NOMO-1 (cell line): Measurements from ENCODE around the gene PDZD7.

Experiments used
- DNase-seq, 2 experiments: peaks; one replicate each; lab custom pipeline; 2025; ENCODE audit not compliant: unreplicated experiment in 2 of 2; lab: John Stamatoyannopoulos, UW

Gene PDZD7

DNA sequence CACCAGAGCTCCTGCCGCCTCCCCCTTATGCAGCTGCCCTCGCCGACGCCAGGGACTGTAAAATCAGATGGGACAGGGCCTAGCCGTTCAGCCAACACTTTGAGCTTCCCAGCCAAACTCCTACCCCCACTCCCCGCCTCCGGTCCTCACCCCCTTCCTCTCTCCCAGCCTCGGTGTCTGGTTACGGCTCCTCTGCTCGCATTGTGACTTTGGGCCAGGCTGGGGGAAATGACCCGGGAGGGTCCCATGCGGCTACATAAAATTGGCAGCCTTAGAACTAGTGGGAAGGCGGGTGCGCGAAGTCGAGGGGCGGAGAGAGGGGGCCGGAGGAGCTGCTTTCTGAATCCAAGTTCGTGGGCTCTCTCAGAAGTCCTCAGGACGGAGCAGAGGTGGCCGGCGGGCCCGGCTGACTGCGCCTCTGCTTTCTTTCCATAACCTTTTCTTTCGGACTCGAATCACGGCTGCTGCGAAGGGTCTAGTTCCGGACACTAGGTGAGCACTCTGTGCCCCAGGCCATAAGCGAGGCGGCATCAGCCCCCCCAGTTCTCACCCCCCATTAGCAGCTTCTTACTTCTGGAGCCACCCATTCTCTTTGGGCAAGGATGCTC, 30.8 kb upstream of the PDZD7 start, which contains the start of gene KAZALD1:
Gene KAZALD1, plus strand, starts transcription at position 366 of the 608 bp plus-strand sequence. CDS start 604 bp downstream, outside the sequence.
- peak in 1 of 2 experiments; percentile 78 for DNase-seq

DNA sequence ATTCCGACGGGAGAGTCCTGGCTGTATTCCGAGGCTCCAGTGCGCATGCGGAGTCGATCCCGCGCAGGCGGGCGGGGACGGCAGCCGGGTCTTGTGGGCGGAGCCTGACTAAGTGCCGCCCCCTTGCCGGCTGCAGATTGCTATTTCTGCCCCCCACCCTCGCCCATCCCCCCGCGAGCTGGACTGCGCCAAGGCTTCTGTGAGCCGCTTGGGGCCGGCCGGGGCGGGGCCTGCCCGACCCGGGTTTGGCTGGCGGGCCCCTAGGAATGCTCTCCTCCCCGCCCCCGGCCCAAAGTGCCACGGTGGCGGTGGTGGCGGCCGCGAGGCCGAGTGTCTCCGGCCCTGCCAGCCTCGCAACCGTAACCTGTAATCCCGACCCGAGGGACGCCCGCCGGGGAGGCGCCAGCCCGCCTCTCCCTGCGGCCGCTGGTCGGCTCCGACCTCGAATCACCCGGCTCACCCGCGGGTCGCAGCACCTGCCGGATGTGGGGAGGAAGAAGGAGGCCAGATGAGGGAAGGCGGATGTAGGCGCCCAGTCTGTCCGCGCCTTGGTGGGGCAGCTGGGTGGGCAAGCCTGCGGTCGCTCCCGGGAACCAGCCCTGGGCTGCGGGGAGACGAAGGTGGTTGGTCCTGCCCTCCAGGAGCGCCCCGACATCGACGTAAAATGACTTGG, 30.2 kb upstream of the PDZD7 start:
- DNase-seq: peak; percentile 93 to 94

DNA sequence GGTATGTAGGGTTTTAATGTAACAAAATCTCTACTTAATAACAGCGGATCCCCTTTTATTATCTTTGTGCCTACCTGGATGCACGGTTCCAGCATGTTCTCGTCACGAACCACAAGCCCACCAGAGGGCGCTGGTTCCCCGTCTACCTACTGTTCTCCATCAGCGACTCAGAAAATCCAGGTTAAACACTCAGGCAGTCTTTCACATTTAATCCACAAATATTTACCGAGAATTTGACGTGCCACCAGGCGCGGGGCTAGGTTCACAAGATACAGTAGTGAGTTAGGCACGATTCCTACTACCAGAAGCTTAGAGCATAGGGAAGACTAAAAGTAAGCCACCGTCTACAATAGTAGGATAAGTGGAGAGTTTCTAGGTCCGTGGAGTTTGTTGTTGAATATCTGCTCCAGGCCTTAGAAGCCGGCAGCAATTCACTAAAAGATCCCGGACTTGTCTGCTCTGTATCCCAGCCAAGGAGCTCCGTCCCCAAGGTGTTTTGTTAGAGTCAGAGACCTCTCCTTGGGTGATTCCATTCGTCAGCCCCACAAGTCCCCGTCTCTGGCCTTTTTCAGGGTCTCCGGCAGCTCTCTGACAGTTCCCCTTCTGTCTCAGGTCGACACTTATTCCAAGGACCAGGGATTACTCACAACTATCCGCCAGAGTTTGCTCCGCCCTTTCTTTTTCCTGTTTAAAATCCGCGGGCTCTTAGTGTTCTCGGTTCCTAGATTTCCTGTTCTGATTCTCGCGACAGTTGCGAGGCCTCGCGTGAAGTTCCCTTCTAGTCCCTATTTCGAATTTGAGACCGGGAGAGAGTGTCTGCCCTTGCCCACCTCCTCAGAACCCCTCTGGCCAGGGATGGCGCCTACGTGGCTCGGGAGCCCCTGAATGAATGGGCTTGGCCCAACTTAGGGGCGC, 29.4 kb upstream of the PDZD7 start:
- DNase-seq: peak; percentile 88 to 94

DNA sequence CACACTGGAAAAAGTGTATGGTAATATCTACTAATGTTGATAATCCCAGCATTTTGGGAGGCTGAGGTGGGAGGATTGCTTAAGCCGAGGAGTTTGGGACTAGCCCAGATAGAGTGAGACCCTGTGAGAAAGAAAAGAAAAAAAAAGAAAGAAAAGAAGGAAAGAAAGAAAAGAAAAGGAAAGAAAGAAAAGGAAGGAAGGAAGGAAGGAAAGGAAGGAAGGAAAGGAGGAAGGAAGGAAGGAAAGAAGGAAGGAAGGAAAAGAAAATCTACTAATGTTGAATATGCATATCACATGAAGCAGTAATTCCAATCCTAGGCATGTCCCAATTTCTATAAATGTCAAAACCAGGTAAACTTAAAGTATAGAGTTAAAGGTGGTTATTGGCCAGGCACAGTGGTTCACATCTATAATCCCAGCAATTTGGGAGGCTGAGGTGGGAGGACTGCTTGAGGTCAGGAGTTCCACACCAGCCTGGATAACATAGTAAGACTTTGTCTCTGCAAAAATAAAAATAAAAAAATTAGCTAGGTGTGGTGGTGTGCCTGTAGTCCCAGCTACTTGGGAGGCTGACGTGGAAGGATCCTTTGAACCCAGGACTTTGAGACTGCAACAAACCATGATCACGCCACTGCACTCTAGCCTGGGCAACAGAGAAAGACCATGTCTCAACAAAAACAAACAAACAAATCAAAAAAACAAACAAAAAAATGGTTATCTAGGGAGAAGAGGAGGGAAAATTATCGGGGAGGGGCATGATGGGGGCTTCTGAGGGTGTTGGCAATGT, 25.6 kb upstream of the PDZD7 start:
- DNase-seq: no peak

DNA sequence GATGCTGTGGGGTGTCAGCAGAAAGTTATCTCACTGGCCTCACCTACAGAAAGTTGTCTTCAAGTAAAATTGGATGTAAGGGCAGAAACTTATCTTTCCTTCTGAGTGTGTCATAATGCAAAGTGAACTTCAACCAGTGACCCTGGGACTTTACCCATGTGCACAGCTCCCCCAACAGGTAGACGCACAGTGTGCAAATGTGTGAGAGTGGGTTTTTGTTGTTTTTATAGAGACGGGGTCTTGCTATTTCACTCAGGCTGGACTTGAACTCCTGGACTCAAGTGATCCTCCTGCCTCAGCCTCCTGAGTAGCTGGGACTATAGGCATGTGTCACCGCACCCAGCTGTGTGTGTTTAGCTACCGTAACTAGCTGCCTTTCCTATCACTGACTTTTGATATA, 24.5 kb upstream of the PDZD7 start:
- no peak for DNase-seq

DNA sequence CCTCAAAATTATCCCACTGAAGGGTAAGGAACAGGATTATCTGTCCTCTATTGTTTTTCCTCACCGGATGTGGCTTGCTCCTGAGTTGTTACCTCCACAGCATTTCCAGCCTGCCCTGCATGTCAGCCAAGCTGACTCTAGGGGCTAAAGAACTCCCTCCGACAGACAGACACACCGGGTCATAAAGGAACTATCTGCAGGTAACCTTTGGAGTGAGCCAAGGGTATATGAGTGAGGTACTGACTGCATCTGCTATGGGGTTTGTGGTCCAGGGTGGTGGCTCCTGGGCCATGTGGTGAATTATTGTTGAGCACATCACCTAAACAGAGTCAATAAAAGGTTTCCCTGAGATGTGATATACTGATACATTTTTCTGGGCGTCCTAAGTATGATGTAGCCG, 23.9 kb upstream of the PDZD7 start:
- DNase-seq: no peak

DNA sequence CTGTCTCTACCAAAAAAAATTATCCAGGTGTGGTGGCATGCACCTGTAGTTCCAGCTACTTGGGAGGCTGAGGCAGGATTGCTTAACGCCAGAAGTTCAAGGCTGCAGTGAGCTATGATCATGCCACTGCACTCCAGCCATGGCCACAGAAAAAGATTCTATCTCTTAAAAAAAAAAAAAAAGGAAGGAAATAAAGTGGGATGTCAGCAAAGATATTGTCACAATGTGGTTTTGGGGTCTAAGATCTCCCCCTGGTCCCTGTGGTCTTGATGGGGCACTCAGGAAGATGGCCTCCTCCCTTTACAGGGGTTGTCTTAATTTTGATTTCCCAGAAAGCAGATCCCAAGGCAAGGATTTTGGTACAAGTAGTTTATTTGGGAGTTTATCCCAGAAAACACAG, 23.4 kb upstream of the PDZD7 start:
- DNase-seq: no peak

DNA sequence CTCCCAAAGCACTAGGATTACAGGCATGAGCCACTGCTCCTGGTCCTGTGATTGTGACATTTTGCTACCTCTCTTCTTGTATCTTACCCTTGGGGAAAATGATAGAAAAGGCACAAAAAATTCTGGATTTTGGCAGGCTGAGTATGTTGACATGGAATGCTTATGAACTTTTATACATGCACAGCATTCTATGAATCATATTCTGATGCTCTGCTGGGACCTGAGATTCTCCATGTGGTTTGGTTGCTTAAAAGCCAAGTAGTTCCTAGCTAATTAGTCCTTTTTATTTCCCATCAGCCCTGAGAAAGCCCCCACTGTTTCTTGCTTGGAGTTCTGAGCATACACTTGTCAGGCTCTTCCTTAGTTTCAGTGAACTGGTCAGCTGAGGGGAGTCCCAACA, 22.6 kb upstream of the PDZD7 start:
- DNase-seq: no peak

DNA sequence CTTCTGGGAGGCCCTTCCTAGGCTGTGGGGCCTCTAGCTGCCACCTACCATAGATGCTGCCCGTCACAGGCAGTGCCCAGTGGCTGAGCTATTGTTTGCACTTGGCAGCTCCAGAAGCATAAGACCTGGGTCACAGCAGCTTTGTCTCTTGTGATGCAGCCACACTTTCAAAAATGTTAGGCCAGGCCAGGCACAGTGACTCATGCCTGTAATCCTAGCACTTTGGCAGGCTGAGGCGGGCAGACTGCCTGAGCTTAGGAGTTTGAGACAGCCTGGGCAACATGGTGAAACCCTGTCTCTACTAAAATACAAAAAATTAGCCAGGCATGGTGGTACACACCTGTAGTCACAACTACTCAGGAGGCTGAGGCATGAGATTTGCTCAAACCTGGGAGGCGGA, 21.4 kb upstream of the PDZD7 start:
- DNase-seq: no peak

DNA sequence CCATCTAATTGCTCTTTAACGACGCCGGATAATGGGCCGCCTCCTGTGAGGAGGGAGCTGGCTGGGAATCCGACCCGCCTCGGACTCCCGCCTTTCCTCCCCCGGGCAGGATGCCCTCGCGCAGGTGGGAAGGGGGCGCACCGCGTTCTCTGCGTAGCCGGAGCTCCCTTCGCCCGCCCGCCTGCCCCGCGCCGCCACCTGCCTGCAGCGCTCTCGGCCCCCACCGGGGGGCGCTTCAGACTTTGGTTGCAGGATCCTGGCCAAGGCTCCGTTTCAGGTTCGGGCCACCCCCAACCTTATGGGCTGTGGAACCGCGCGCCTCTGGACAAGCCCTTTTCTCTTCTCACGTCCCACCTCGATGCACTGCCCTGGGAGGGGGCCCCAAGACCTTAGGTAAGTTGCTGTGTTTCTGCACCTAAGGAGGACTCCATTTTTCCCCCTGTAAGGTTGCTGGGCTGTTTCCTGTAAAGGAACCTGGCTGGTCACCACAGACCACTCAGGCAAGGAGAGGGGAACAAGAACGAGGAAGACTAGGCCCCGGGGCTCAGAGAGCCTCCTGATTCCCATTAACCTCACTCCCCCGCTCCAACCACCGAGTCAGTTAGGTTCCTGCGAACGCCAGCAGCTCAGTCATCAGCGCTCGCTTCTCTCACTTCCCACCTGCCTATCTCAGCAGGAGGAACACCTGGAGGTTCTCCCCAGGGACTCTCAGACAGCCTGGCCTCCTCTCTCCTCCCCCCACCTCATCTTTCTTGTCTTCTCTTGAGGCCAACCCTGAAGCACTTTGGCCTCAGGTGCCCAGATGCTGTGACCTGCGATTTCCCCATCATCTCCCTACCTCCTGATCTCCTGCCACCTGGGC, 19.5 kb upstream of the PDZD7 start:
- peak; percentile 48 to 59 for DNase-seq

DNA sequence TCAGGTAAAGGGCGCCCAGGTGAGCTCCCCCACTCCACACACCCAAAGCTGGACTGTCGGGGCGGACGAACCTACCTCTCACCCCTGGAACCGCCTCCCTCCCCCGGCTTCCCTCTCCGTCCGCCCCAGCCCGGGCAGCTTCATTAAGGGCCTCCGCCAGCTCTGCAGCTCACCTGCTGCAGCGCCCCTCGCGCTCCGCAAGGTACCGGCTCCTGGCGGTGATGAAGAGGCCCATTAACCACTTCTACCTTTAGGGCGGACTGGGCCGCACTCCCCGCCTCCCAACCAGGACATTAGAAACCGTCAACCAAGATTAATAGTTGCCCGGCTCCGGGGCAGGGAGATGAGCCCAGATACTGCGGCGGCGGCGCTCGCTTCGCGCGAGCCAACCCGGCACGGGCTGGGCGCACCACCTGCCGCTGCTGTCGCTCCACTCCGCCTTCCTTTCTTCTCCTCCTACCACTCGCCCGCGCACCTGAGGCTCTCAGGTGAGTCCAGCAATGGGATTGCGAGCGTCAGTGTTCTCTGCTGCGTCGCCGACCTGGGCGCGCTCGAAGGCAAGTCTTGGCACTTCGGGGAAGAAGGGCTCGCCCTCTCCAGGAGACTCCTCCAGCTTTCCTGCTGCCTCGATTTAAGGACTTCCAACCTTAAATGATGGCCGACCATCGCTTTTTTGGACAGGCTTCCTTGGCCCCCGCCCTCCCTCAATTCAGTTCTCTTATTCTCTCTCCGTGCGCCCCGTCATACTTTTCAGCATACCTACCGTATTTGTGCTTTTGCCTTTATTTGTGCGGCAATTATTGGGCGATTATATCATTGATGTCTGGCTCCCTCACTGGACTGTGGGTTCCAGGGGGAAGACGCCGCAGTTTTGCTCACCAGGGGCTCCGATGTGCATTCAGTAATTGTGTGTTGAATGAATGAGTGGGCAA, 17.3 kb upstream of the PDZD7 start:
- no peak for DNase-seq

DNA sequence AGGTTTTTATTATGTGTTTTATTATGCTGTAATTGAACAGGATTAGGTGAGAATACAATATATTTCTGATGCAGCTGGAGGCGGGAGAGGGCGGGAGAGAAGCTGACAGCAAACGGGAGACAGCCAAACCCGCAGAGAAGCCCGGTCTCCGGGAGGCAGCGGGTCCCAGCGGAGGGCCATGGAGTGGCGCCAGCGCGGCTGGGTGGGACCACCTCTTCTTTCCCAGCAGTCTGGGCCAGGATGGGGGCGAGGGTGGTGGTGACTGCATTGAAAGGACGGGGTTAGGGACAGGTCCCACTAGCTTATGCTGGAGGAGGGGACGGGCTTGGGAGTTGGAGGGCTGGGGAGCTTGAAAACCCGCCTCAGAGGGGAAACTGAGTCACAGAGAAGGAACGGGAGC, 16.3 kb upstream of the PDZD7 start:
- DNase-seq: no peak

DNA sequence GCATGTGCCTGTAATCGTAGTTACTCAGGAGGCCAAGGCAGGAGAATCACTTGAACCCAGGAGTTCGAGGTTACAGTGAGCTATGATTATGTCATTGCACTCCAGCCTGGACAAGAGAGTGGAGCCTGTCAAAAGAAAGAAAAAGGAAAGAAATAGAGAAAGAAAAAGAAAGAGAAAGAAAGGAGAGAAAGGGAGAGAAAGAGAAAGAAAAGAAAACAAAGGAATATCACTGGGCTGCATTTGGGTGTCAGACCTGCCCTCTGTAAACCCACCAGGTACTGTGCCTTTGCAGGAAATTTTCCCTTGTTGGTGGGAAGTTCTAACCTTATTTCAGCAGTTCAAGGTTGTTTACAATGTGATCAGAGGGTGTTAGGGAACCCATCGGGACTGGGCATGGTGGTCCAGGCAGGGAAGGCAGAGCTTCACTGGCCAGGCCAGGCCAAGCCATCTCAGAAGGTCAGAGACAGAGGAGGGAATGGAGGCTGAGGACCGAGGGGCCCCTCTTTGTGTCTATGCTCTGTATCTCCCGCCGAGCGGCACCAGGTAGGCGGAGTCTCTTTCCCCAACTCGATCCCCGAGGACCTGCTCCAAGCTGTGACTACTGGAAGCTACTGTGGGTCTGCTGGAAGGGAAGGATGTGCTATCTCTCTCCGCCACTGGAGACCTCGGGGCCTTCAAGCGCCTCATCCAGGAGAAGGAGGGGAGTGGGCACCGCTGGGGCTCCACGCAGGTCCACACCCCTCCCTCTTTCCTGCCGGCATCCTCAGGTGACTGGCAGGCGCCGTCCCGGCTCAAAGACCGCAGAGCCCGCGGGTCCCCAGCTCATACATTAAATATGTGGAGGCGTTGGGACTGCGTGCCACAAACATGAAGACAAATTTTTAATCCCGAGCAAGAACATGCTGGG, 15.7 kb upstream of the PDZD7 start:
- no peak for DNase-seq

DNA sequence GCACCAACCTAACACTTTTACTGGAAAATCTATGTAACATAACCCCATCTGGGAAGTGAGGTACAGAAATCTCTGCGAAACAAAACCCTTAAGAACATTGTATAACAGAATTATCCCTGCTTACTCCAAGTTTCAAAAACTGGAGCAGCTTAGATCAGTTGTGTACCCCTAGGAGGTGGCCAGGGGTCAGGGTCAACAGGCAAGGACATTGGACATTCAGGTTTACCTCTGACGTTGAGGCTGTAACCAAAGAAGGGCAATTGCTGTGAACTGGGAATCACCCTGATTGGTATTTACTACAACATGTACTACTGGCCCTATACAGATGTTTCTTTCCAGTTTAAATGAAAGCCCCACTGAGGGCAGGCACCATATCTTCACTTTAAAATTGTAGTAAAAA, 13.2 kb upstream of the PDZD7 start:
- DNase-seq: no peak

DNA sequence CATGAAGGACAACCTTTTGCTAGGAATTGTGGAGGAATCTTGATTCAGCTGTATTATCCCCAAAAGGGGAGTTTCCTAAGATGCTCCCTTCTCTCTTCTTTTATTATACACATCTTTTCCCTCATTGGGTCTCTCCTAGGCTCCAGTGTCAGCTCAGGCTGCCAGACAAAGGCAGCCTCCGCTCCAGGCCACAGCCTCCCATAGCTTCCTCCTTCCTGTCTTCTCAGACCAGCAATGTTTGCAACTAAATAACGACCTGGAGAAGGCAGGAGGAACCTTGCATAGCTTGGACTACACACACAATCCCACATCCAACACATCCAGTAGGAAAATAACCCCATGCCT, 12.4 kb upstream of the PDZD7 start:
- DNase-seq: no peak

DNA sequence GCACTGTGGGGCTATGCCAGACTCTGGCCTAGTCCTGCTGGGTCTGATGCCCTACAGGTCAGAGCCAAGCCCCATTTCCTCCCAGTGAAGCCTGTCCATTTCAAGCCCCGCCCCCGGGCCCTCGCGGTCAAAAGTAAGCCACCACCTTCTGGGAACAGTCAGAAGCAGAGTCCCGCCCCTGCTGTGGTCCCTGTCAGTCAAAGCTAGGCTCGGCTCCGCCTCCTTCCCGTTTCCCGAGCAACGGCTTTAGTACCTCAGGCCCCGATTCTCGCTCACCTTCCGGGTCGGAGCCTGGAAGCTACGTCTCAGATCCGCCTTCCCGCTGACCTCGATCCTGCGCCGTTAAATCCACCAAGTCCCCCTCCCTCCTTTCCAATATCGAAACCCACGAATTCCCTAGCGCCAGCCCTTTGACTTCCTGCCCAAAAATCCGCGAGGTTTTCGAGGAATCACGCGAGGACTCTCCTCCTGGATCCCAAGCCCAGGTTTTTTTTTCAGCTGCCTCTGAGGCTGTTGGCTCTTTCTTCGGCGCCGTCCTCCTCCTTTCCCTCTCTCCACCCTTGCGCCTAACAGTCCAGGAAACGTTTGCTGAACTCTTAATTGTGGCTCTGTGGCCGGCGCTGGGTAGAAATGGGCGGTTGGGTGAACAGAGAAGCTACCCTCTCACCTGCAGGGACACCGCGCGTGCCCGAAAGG, 11.9 kb upstream of the PDZD7 start:
- peak; percentile 92 to 93 for DNase-seq

DNA sequence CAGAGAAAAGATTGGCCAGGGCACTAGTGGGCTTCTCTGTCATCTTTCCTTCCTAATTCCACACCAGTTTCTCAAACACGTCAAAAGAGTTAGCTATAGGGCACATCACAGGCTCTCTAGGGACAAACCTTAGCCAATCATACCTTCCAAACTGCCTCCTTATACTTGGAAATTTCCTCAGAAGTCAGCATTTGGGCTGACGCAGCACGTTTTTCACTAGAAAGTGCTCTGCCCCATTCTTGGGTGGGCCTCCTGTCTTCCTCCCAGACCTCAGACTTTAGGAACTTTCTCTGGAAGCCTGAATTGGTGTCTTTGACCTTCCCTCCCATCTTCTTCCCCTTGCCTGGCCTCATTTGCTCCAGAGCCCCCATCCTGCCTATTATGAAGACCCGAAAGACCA, 11.2 kb upstream of the PDZD7 start:
- no peak for DNase-seq
